Fibroblast of the aortic adventitia (primary cell): ENCODE data around the gene CDC42BPG. TPM values are rescaled to one million over a fixed set of nuclear protein-coding genes. Genes with fewer than 3 reads are reported as not detected.

Experiments used
- DNase-seq: peaks from one replicate; pipeline ENCODE4 v3.0.0-alpha.2; 2010; ENCODE audit warnings: low read depth
- H3K4me3 ChIP-seq: 2 replicates; pipeline ENCODE4 v1.5.1; 2011; ENCODE audit warnings: low read depth, mild to moderate bottlenecking, control low read depth, low read length, moderate library complexity
- CTCF ChIP-seq: IDR thresholded peaks from 2 replicates; pipeline ENCODE4 v1.5.1; 2011; ENCODE audit warnings: mild to moderate bottlenecking, low read length, control low read depth, inconsistent platforms; ENCODE audit not compliant: insufficient read depth
- total RNA-seq: library from RNA; depleted of rRNA; stranded (reverse); fragments of >200 nt; gene quantifications from 2 replicates; pipeline ENCODE4 v1.2.3, GENCODE V29; 2012; ENCODE audit warnings: low replicate concordance

CDC42BPG gene
- total RNA-seq, 1 donor = 0.09 TPM

- no peak for DNase-seq
- TF ChIP-seq CTCF = no peak
- H3K4me3 ChIP-seq = no peak overlapping the region
These were observed 48.3 kb downstream of the CDC42BPG start for GRCh38 chr11:64796047-64796756.

GRCh38 chr11:64794526-64794925, 49.9 kb downstream of the CDC42BPG start:
- no peak overlapping the region for H3K4me3 ChIP-seq
- no peak for DNase-seq
- no peak for TF ChIP-seq CTCF

GRCh38 chr11:64793271-64794160, 50.9 kb downstream of the CDC42BPG start:
- TF ChIP-seq CTCF = no peak
- DNase-seq = no peak
- H3K4me3 ChIP-seq = no peak overlapping the region

- no peak overlapping the region for H3K4me3 ChIP-seq
- DNase-seq = no peak
- no peak for TF ChIP-seq CTCF
These were observed 52.0 kb downstream of the CDC42BPG start for GRCh38 chr11:64792482-64792881.

GRCh38 chr11:64791781-64792291, 52.6 kb downstream of the CDC42BPG start:
- H3K4me3 ChIP-seq = no peak overlapping the region
- DNase-seq = no peak
- no peak for TF ChIP-seq CTCF

- DNase-seq = no peak
- no peak overlapping the region for H3K4me3 ChIP-seq
- TF ChIP-seq CTCF = no peak
These were observed 54.0 kb downstream of the CDC42BPG start for GRCh38 chr11:64790205-64791095.
